ENCODE results near the gene CELF1.

- TF ChIP-seq CTCF (IDR thresholded peaks at IDR 0.05), result no peak
- TF ChIP-seq POLR2A (IDR thresholded peaks at IDR 0.05), result no peak
Observed at GRCh38 chr11:47503227-47503626, 49.7 kb downstream of the CELF1 start.
